B cell (primary cell): ENCODE data around the gene GALNT17. TPM values are rescaled to one million over a fixed set of nuclear protein-coding genes. Genes with fewer than 3 reads are reported as not detected.

ENCODE experiments used
- ATAC-seq: fragments of 200-7000 bp; cut with Tn5 transposase; one replicate; pipeline ENCODE4 v1.10.0; 2021; ENCODE audit warnings: low read depth, mild to moderate bottlenecking, moderate number of reproducible peaks, moderate library complexity
- CTCF ChIA-PET: fragments of 350-600 bp; sonication (Branson Sonifier 250); formaldehyde crosslinking; loops from one replicate; lab custom pipeline; 2021; ENCODE audit warnings: antibody characterized with exemption, inconsistent platforms; lab: Charles Lee
- POLR2A ChIA-PET: fragments of 350-600 bp; sonication (Branson Sonifier 250); formaldehyde crosslinking; loops from one replicate; lab custom pipeline; 2021; ENCODE audit warnings: antibody characterized with exemption; lab: Charles Lee
- DNase-seq: peaks from one replicate; pipeline ENCODE4 v3.0.0; 2013
- H2AFZ ChIP-seq: 2 replicates; pipeline ENCODE4 v1.6.1; 2012; ENCODE audit warnings: mild to moderate bottlenecking, low read depth, low read length; ENCODE audit not compliant: insufficient read depth, poor library complexity, severe bottlenecking
- H3K27ac ChIP-seq, 2 donors: 1 replicate in 1 of 2; 2 replicates in 1 of 2; pipeline ENCODE4 v1.5.1; 2012 to 2013; ENCODE audit warnings: low read length in 2 of 2, mild to moderate bottlenecking in 2 of 2, moderate library complexity in 1 of 2
- H3K27me3 ChIP-seq, 4 experiments: fragments of 200-600 bp in 1 of 4; sonication (generic) in 1 of 4; replicated peaks in 1 of 4; 1 replicate in 2 of 4; 2 replicates in 2 of 4; pipeline versions ENCODE4 v1.6.1 to v1.7.0; 2013 to 2016; ENCODE audit warnings: low read length in 3 of 4, mild to moderate bottlenecking in 2 of 4, mixed read lengths in 1 of 4, moderate library complexity in 1 of 4; ENCODE audit not compliant: insufficient read depth in 4 of 4, control insufficient read depth in 3 of 4; ENCODE audit errors: control extremely low read depth in 1 of 4
- H3K36me3 ChIP-seq, 2 experiments: replicated peaks in 1 of 2; 1 replicate in 1 of 2; 2 replicates in 1 of 2; pipeline versions ENCODE4 v1.6.1 to v1.7.1; 2013; ENCODE audit warnings: low read length in 1 of 2; ENCODE audit not compliant: insufficient read depth in 2 of 2, control insufficient read depth in 1 of 2; ENCODE audit errors: control extremely low read depth in 1 of 2, extremely low read depth in 1 of 2
- H3K4me1 ChIP-seq, 2 donors: fragments of 200-600 bp in 1 of 2; sonication (generic) in 1 of 2; 1 replicate in 1 of 2; 2 replicates in 1 of 2; pipeline versions ENCODE4 v1.5.1 to v1.6.1; 2013 to 2017; ENCODE audit warnings: low read length in 2 of 2; ENCODE audit not compliant: control insufficient read depth in 2 of 2, insufficient read depth in 2 of 2
- H3K4me2 ChIP-seq: replicated peaks from 2 replicates; pipeline ENCODE3; 2012; ENCODE audit warnings: mild to moderate bottlenecking, low read depth, low read length; ENCODE audit not compliant: poor library complexity, severe bottlenecking
- H3K4me3 ChIP-seq, 5 experiments: fragments of 200-600 bp in 1 of 5; sonication (generic) in 1 of 5; 1 replicate in 3 of 5; 2 replicates in 2 of 5; pipeline versions ENCODE4 v1.5.1 to v1.7.0; 2011 to 2016; ENCODE audit warnings: low read length in 4 of 5, mild to moderate bottlenecking in 4 of 5, low read depth in 2 of 5, control low read depth in 1 of 5, moderate library complexity in 1 of 5; ENCODE audit not compliant: insufficient read depth in 1 of 5; ENCODE audit errors: control extremely low read depth in 1 of 5, extremely low read depth in 1 of 5
- H3K79me2 ChIP-seq: fragments of 200-600 bp; sonication (generic); one replicate; pipeline ENCODE4 v1.6.0; 2016; ENCODE audit warnings: low read length; ENCODE audit not compliant: control insufficient read depth, insufficient read depth
- H3K9ac ChIP-seq: fragments of 200-600 bp; sonication (generic); 2 replicates; pipeline ENCODE4 v1.6.1; 2017; ENCODE audit warnings: mild to moderate bottlenecking, low read length, moderate library complexity
- H3K9me3 ChIP-seq, 3 donors: one replicate each; pipeline versions ENCODE4 v1.6.1 to v1.7.1; 2013; ENCODE audit warnings: low read length in 2 of 3; ENCODE audit not compliant: control insufficient read depth in 2 of 3, insufficient read depth in 1 of 3; ENCODE audit errors: control extremely low read depth in 1 of 3
- H4K20me1 ChIP-seq: 2 replicates; pipeline ENCODE4 v1.6.0; 2012; ENCODE audit warnings: mild to moderate bottlenecking, low read length; ENCODE audit not compliant: insufficient read depth, control insufficient read depth, poor library complexity, severe bottlenecking
- H3K27ac Mint-ChIP-seq: one replicate; pipeline ENCODE4 v1.8.0; 2021; ENCODE audit warnings: mixed read lengths
- H3K27me3 Mint-ChIP-seq: one replicate; pipeline ENCODE4 v1.8.0; 2021; ENCODE audit warnings: mixed read lengths
- H3K4me1 Mint-ChIP-seq: one replicate; pipeline ENCODE4 v1.8.0; 2021; ENCODE audit warnings: mixed read lengths
- H3K4me3 Mint-ChIP-seq: one replicate; pipeline ENCODE4 v1.8.0; 2021; ENCODE audit warnings: mixed read lengths
- H3K9me3 Mint-ChIP-seq: one replicate; pipeline ENCODE4 v1.8.0; 2022; ENCODE audit warnings: mixed read lengths; ENCODE audit not compliant: insufficient read depth
- EZH2 ChIP-seq: IDR thresholded peaks from 2 replicates; pipeline ENCODE4 v1.6.1; 2012; ENCODE audit warnings: borderline replicate concordance, low read depth, mild to moderate bottlenecking, moderate library complexity, low read length; ENCODE audit not compliant: insufficient read depth, poor library complexity, severe bottlenecking
- WGBS: methylation state at CpG from one replicate; pipeline ENCODE4 v1.1.5; 2013; ENCODE audit warnings: missing lambda C conversion rate; ENCODE audit not compliant: insufficient coverage; 5-methylcytosine and 5-hydroxymethylcytosine counted together
- intact Hi-C: fragments of 100-400 bp; cut with micrococcal nuclease; formaldehyde crosslinking; loops from one replicate; pipeline ENCODE4 v1.10.0; 2022
- polyA plus RNA-seq: library from polyadenylated mRNA; depleted of rRNA; stranded (reverse); fragments of >200 nt; gene quantifications from 2 replicates; pipeline ENCODE4 v1.2.3, GENCODE V29; 2012
- total RNA-seq, 2 donors: library from RNA; stranded (reverse); fragments of 120-200 nt in 1 of 2; gene quantifications; 1 replicate in 1 of 2; 2 replicates in 1 of 2; pipeline versions ENCODE4 v1.2.3 to v1.2.4, GENCODE V29; 2013 to 2022
- TF ChIP-seq, protein P1 (sequence below): fragments of 200-600 bp; IDR thresholded peaks from one replicate; pipeline ENCODE4 v1.8.0; 2022; ENCODE audit warnings: antibody characterized with exemption, mild to moderate bottlenecking

The GALNT17 gene
- total and polyA plus RNA-seq, 2 donors (not counting 1 experiment from before 2014, with no cell fraction given) = not detected

DNA sequence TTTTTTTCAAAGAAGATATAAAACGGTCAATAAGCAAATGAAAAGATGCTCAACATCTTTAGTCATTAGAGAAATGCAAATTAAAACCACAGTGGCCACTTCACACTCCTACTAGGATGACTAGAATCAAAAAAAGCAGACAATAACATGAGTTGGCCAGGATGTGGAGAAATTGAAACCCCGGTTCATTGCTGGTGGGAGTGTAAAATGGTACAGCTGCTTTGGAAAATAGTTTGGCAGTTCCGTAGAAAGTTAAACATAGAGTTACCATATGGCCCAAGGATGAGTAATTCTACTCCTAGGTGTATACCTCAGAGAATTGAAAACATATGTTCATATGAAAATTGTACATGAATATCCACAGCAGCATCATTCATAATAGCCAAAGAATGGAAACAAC lies 573.3 kb downstream of the GALNT17 start:
- H3K4me2 ChIP-seq = no peak overlapping the region
- no peak overlapping the region for H3K27ac Mint-ChIP-seq
- H2AFZ ChIP-seq = no peak overlapping the region
- intact Hi-C loops = no loop called here
- no peak for ATAC-seq
- no peaks in the 10 kb centered on the region for H3K79me2 ChIP-seq
- H4K20me1 ChIP-seq = no peaks in the 10 kb centered on the region
- TF ChIP-seq, protein P1, sequence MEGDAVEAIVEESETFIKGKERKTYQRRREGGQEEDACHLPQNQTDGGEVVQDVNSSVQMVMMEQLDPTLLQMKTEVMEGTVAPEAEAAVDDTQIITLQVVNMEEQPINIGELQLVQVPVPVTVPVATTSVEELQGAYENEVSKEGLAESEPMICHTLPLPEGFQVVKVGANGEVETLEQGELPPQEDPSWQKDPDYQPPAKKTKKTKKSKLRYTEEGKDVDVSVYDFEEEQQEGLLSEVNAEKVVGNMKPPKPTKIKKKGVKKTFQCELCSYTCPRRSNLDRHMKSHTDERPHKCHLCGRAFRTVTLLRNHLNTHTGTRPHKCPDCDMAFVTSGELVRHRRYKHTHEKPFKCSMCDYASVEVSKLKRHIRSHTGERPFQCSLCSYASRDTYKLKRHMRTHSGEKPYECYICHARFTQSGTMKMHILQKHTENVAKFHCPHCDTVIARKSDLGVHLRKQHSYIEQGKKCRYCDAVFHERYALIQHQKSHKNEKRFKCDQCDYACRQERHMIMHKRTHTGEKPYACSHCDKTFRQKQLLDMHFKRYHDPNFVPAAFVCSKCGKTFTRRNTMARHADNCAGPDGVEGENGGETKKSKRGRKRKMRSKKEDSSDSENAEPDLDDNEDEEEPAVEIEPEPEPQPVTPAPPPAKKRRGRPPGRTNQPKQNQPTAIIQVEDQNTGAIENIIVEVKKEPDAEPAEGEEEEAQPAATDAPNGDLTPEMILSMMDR = no peak
- no peak for TF ChIP-seq EZH2
- no peaks in the 10 kb centered on the region for H3K4me1 Mint-ChIP-seq
- DNase-seq = no peak
- WGBS = 71% methylated on average over 1 of the region's 3 CpGs
- no peak overlapping the region for H3K9ac ChIP-seq
- no peaks in the 10 kb centered on the region for H3K27me3 Mint-ChIP-seq
- no peak overlapping the region for H3K4me3 ChIP-seq
- no peaks in the 10 kb centered on the region for H3K27me3 ChIP-seq
- POLR2A ChIA-PET = no interaction called here
- no peaks in the 10 kb centered on the region for H3K4me1 ChIP-seq
- H3K4me3 Mint-ChIP-seq = no peak overlapping the region
- CTCF ChIA-PET = no interaction called here
- H3K36me3 ChIP-seq = no peaks in the 10 kb centered on the region
- H3K9me3 Mint-ChIP-seq = peaks cover 8% of the 10 kb centered on the region
- H3K27ac ChIP-seq = no peak overlapping the region
- peaks cover 0 to 8% (median 0%) of the 10 kb centered on the region in 3 donors for H3K9me3 ChIP-seq

DNA sequence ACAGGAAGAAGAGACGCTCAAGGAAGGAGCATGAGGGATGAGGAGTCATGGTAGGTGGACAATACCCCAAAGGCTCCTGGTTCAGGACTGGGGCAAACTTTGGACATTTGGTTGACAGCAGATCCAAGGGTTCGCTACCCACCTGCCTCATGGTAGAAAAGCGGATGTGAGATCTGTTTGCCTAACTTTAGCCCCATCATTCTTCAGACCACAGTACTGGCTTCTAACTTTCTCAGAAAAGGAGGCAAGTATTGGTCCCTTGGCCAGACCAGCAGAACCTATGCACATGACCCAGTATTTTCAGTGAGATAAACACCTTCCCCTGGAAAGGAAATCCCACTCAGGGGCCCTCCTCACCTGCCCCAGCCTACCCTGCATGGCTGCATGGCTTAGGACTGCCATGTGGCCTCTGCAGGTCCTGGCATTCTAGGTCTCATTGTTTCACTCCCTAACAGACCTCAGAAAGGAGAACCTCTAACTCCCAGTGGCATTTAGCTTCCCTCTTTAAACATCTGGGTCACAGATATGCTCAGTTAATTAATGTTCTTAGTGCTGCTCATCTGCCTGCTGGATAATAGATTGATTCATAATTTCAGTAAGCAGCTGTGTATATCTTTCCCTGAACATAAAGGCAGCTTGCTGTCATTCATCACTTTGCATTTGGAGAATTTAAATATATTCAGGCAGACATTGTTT lies 574.1 kb downstream of the GALNT17 start:
- Histone ChIP-seq H3K27ac (no peak overlapping the region), H3K4me1 (no peaks in the 10 kb centered on the region), H3K9me3 (peaks cover 0 to 16% (median 0%) of the 10 kb centered on the region in 3 donors), H2AFZ (no peak overlapping the region), H3K4me3 (no peak overlapping the region), H3K79me2 (no peaks in the 10 kb centered on the region), H4K20me1 (no peaks in the 10 kb centered on the region), H3K27me3 (no peaks in the 10 kb centered on the region), H3K4me2 (no peak overlapping the region), H3K36me3 (no peaks in the 10 kb centered on the region), H3K9ac (no peak overlapping the region)
- H3K27me3 Mint-ChIP-seq = no peaks in the 10 kb centered on the region
- CTCF ChIA-PET = no interaction called here
- ATAC-seq = no peak
- peaks cover 8% of the 10 kb centered on the region for H3K9me3 Mint-ChIP-seq
- H3K27ac Mint-ChIP-seq = no peak overlapping the region
- WGBS = 93% methylated on average over 3 of the region's 3 CpGs
- DNase-seq = no peak
- POLR2A ChIA-PET = no interaction called here
- intact Hi-C loops = no loop called here
- no peak for TF ChIP-seq EZH2
- TF ChIP-seq, protein P1 = no peak
- H3K4me1 Mint-ChIP-seq = no peaks in the 10 kb centered on the region
- H3K4me3 Mint-ChIP-seq = no peak overlapping the region
